Lower lobe of right lung (tissue), 2 donors: Measurements from ENCODE around the gene CTNNA3. TPM values are rescaled to one million over a fixed set of nuclear protein-coding genes. Genes with fewer than 3 reads are reported as not detected.

Experiments
- ATAC-seq, 2 donors: fragments of 200-7000 bp; cut with Tn5 transposase; one replicate each; pipeline ENCODE4 v1.9.1; 2020 to 2022; ENCODE audit warnings: mild to moderate bottlenecking in 2 of 2, moderate library complexity in 2 of 2
- DNase-seq: peaks from one replicate; pipeline ENCODE4 v3.0.0-alpha.2; 2020
- H3K27ac ChIP-seq: fragments of 200-600 bp; one replicate; pipeline ENCODE4 v1.8.0; 2022
- H3K27me3 ChIP-seq: fragments of 200-600 bp; one replicate; pipeline ENCODE4 v1.8.0; 2022; ENCODE audit warnings: low read depth
- H3K36me3 ChIP-seq: fragments of 200-600 bp; one replicate; pipeline ENCODE4 v1.8.0; 2022; ENCODE audit warnings: mild to moderate bottlenecking
- H3K4me1 ChIP-seq: fragments of 200-600 bp; one replicate; pipeline ENCODE4 v1.8.0; 2022
- H3K4me3 ChIP-seq: fragments of 200-600 bp; one replicate; pipeline ENCODE4 v1.8.0; 2022; ENCODE audit warnings: mild to moderate bottlenecking
- H3K9me3 ChIP-seq: fragments of 200-600 bp; one replicate; pipeline ENCODE4 v1.8.0; 2022
- intact Hi-C: fragments of 100-400 bp; cut with DNase I; formaldehyde crosslinking; loops from one replicate; pipeline ENCODE4 v1.11.0; 2022
- total RNA-seq: library from RNA; stranded (reverse); fragmentation: NEBNext Ultra II Directional; extraction: Animal tissue kit (Norgen Biotek cat#: 25700); gene quantifications from one replicate; pipeline ENCODE4 v1.2.1, GENCODE V29; 2021
- TF ChIP-seq, protein P1 (sequence below): fragments of 200-600 bp; IDR thresholded peaks from one replicate; pipeline ENCODE4 v1.8.0; 2022; ENCODE audit warnings: antibody characterized with exemption, mild to moderate bottlenecking
- donor health status: DM: no; HTN: yes; CAD: no; lungs with severe emphysema.

CTNNA3 gene
- total RNA-seq, 1 donor from 2014 or later: not detected

DNA sequence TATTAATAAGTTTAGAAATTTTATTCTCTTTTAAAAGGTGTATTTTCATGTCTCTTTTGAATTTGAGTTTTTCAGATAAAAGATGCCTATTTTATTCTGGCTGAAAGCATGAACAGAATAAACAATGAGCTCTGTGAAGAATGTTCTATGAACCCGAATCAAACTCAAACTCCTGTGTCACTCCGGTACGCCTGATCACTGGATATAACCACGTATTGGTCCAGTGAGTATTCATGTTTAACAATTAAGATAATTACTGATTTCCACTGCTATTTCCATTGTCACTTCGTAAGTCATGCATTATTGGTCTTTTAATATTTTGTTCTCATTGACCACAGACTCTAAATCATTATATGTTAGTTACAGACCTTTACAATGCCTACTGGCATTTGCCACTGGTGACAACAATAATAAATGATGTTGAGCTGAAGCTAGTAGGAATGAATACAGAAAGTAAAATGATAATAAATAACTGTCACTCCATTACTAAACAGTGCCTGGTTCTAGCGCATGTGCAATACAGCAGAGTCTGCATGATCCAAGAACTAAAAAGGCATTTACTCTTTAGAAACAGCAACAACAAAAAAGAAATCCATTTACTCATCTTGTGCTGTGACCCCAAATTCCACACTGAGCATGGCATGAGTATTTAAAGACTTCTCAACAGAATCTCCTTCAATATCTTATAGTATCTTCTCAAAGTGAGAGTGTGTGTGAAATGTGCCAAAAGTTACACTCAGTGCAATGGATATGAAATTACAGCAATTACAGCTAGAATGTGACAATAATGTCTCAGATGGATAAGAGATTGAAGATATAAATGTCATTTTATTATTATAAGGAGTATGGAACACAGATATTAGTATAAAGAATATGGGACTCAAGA, 1597.2 kb downstream of the CTNNA3 start:
- Histone ChIP-seq H3K9me3 (no peaks in the 10 kb centered on the region), H3K36me3 (no peaks in the 10 kb centered on the region), H3K4me3 (no peak overlapping the region), H3K27me3 (no peaks in the 10 kb centered on the region), H3K4me1 (no peaks in the 10 kb centered on the region), H3K27ac (no peak overlapping the region)
- no peak for ATAC-seq
- no peak for DNase-seq
- TF ChIP-seq, protein P1, sequence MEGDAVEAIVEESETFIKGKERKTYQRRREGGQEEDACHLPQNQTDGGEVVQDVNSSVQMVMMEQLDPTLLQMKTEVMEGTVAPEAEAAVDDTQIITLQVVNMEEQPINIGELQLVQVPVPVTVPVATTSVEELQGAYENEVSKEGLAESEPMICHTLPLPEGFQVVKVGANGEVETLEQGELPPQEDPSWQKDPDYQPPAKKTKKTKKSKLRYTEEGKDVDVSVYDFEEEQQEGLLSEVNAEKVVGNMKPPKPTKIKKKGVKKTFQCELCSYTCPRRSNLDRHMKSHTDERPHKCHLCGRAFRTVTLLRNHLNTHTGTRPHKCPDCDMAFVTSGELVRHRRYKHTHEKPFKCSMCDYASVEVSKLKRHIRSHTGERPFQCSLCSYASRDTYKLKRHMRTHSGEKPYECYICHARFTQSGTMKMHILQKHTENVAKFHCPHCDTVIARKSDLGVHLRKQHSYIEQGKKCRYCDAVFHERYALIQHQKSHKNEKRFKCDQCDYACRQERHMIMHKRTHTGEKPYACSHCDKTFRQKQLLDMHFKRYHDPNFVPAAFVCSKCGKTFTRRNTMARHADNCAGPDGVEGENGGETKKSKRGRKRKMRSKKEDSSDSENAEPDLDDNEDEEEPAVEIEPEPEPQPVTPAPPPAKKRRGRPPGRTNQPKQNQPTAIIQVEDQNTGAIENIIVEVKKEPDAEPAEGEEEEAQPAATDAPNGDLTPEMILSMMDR: no peak
- intact Hi-C loops: no loop called here

DNA sequence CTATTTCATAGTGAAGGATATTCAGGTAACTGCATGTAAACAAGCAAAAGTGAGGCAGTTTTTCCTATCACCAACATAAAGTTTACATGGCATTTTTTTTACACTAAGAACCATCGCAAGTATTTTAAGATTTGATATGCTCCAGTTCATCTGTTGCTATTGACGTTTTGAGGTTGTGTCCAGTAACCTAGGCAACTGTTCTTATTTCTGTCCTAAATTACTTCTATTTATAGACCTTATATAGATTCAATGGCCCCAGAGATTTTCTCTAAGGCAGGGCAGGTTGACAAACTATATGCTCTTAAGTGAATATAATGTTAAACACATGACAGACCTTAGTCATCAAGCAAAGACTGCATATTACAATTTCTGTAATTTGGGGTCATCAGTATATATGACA, 1600.4 kb downstream of the CTNNA3 start:
- no peaks in the 10 kb centered on the region for H3K36me3 ChIP-seq
- DNase-seq (no peak), ATAC-seq (no peak)

DNA sequence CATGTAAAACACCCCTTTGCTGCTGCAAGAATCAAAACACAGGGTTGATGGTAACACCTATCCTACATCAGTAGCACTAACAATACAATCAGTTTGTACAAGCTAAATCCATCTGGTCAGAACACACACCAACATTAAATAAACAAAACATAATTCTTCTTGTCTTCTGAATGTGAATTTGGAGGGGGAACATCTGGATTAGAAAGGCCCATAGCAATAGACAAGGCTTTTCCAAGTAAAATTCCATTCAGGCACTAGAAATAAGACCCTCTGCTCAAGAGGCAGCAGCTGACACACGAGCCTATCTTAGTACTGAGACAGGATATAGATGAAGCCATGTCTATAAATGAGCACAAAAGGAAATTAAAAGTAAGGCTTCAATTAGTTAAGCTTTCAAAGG, 1610.1 kb downstream of the CTNNA3 start:
- no peak for DNase-seq
- ATAC-seq: no peak
- Histone ChIP-seq H3K4me3 (no peak overlapping the region), H3K4me1 (no peaks in the 10 kb centered on the region), H3K36me3 (no peaks in the 10 kb centered on the region), H3K9me3 (no peaks in the 10 kb centered on the region), H3K27ac (no peak overlapping the region), H3K27me3 (no peaks in the 10 kb centered on the region)
- TF ChIP-seq, protein P1: no peak
- intact Hi-C loops: no loop called here

More for the DNA sequence above, 1600.4 kb downstream of the CTNNA3 start:
- Histone ChIP-seq H3K27me3 (no peaks in the 10 kb centered on the region), H3K4me3 (no peak overlapping the region), H3K4me1 (no peaks in the 10 kb centered on the region), H3K9me3 (no peaks in the 10 kb centered on the region), H3K27ac (no peak overlapping the region)
- intact Hi-C loops: no loop called here
- TF ChIP-seq, protein P1: no peak

DNA sequence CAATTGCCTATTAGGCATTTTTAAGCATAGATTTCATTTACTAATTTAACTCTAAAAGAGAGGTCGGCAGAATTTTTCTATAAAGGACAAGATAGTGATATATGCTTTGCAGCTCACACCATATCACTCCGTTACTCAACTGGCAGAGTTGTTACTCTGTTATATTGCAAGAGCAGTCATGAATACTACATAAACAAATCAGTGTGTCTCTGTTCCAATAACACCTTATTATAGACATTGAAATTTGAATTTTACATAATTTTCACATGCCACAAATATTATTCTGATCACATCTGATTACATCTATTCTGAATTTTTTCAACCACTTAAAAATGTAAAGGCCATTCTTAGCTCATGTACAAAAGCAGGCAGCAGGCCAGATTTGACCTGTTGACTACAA, 1624.1 kb downstream of the CTNNA3 start:
- Histone ChIP-seq H3K36me3 (no peaks in the 10 kb centered on the region), H3K9me3 (no peaks in the 10 kb centered on the region), H3K4me1 (no peaks in the 10 kb centered on the region), H3K27ac (no peak overlapping the region), H3K27me3 (no peaks in the 10 kb centered on the region), H3K4me3 (no peak overlapping the region)
- intact Hi-C loops: no loop called here
- TF ChIP-seq, protein P1: no peak
- DNase-seq (no peak), ATAC-seq (no peak)

DNA sequence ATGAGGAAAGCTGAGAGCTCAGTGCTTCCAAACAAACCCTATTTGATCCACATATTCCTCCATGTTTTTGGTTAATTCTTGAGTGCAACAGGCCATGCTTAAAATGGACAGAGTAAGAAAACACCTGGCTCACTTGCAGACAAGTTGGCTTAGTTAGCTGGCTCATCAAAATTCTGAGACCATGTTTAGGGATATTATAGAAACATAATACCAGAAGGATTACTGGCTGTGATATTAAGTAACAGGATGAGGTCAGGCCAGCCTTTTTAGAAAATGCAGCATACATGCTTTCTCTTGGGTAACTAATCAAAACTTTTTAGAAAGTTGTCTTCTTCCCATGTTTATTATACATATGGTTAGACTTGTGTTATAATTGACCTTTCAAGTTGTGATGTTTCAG, 1637.4 kb downstream of the CTNNA3 start:
- Histone ChIP-seq H3K27me3 (no peaks in the 10 kb centered on the region), H3K27ac (no peak overlapping the region), H3K4me1 (no peaks in the 10 kb centered on the region), H3K4me3 (no peak overlapping the region), H3K36me3 (no peaks in the 10 kb centered on the region), H3K9me3 (no peaks in the 10 kb centered on the region)
- intact Hi-C loops: no loop called here
- DNase-seq: no peak
- TF ChIP-seq, protein P1: no peak
- ATAC-seq: no peak
